OCI-LY3 (cell line): ENCODE measurements around the gene ALDH9A1.

Experiments used
- EZH2phosphoT487 ChIP-seq: fragments of 200-600 bp; shearing (Covaris generic); IDR thresholded peaks from 2 replicates; pipeline ENCODE4 v1.6.1; 2018; ENCODE audit warnings: antibody characterized with exemption, mixed run types, low read depth
- TF ChIP-seq, protein P1 (sequence below): fragments of 200-600, 300-600 bp; sonication (generic); IDR thresholded peaks from 2 replicates; pipeline ENCODE4 v1.5.1; 2014; ENCODE audit warnings: antibody characterized with exemption, low read length, low read depth

DNA sequence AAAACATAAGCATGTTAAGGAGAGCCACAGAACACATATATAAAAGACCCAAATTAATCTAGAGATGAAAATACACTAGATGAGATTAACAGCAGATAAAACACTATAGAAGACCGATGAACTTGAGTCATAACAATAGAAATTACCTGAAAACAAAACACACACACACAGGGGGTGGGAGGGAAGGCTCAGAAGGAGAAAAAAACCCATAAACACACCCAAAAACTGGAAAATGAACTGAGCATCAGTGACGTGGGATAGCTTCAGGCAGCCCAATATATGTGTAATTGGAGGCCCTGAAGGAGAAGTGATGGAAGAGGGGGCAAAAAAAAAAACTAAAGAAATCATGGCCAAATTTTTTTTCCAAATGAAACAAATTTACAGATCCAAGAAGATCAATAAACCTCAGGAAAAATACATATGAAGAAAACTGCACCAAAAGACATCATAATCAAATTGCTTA lies 11.4 kb downstream of the ALDH9A1 start:
- TF ChIP-seq, protein P1, sequence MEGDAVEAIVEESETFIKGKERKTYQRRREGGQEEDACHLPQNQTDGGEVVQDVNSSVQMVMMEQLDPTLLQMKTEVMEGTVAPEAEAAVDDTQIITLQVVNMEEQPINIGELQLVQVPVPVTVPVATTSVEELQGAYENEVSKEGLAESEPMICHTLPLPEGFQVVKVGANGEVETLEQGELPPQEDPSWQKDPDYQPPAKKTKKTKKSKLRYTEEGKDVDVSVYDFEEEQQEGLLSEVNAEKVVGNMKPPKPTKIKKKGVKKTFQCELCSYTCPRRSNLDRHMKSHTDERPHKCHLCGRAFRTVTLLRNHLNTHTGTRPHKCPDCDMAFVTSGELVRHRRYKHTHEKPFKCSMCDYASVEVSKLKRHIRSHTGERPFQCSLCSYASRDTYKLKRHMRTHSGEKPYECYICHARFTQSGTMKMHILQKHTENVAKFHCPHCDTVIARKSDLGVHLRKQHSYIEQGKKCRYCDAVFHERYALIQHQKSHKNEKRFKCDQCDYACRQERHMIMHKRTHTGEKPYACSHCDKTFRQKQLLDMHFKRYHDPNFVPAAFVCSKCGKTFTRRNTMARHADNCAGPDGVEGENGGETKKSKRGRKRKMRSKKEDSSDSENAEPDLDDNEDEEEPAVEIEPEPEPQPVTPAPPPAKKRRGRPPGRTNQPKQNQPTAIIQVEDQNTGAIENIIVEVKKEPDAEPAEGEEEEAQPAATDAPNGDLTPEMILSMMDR: no peak
- no peak for TF ChIP-seq EZH2phosphoT487
